ENCODE data around the gene AGBL4. TPM values are rescaled to one million over a fixed set of nuclear protein-coding genes. Genes with fewer than 3 reads are reported as not detected.

The AGBL4 gene
- total and polyA plus RNA-seq, 2 donors, result 0.18 to 0.24 TPM

DNA sequence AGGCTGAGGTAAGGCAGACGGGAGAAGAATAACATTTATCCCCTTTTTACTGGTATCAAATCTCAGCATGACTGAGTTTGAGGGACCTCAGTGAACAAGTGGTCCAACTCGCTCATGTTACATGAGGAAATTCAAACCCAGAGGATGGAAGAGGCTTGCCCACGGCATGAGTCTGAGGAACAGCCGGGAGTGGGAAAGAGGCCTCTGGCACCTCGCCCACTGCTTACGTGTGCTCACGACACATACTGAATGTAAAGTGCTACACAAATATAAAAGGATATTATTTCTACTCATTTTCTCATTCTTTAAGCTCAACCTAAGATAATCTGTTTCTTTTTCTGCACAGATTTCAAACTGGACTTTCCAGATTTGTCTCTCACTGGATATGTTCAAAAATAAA, 1261.8 kb downstream of the AGBL4 start:
- Histone ChIP-seq H3K36me3 (ENCODE audit: control insufficient read depth in 2 of 2, insufficient read depth in 2 of 2, low read length in 1 of 2) (peaks cover 26 to 27% of the 10 kb centered on the region in 2 donors), H3K4me1 (ENCODE audit: control insufficient read depth in 2 of 2, insufficient read depth in 2 of 2, low read length in 2 of 2) (no peaks in the 10 kb centered on the region), H3K27ac (ENCODE audit: low read depth in 1 of 2, low read length in 1 of 2) (no peak overlapping the region), H3K27me3 (ENCODE audit: control insufficient read depth in 2 of 2, insufficient read depth in 1 of 2, low read length in 1 of 2) (no peaks in the 10 kb centered on the region), H3K4me3 (ENCODE audit: low read length in 2 of 2) (no peak overlapping the region), H3K9me3 (ENCODE audit: control insufficient read depth in 2 of 2, insufficient read depth in 1 of 2, low read length in 1 of 2) (no peaks in the 10 kb centered on the region)
- WGBS, result 86% methylated on average over 7 of the region's 7 CpGs
- DNase-seq (ENCODE audit: low read depth in 6 of 9, low spot score in 9 of 9), result no peak

DNA sequence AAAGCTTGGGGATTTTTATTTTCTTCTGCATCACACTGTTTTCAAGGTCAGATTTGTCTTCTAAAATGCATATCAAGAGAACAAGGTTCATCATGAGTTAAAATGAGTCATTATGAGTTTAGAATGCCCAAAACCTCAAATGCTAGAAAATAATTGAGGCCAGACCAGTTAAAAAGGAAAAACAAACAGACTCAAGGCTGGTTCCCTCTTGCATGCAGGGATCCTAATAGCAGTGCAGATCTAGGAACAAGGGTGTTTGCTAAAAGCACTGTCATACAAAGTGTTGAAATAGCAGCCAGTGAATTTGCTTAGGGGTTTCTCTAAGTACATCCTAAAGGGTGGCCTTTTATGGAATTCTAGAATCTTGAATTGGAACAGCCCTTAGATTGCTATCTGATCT, 1262.3 kb downstream of the AGBL4 start:
- Histone ChIP-seq H3K27ac (ENCODE audit: low read depth in 1 of 2, low read length in 1 of 2) (no peak overlapping the region), H3K4me1 (ENCODE audit: control insufficient read depth in 2 of 2, insufficient read depth in 2 of 2, low read length in 2 of 2) (no peaks in the 10 kb centered on the region), H3K36me3 (ENCODE audit: control insufficient read depth in 2 of 2, insufficient read depth in 2 of 2, low read length in 1 of 2) (peaks cover 28 to 33% of the 10 kb centered on the region in 2 donors), H3K4me3 (ENCODE audit: low read length in 2 of 2) (no peak overlapping the region), H3K9me3 (ENCODE audit: control insufficient read depth in 2 of 2, insufficient read depth in 1 of 2, low read length in 1 of 2) (no peaks in the 10 kb centered on the region), H3K27me3 (ENCODE audit: control insufficient read depth in 2 of 2, insufficient read depth in 1 of 2, low read length in 1 of 2) (no peaks in the 10 kb centered on the region)
- DNase-seq (ENCODE audit: low read depth in 6 of 9, low spot score in 9 of 9), result no peak

DNA sequence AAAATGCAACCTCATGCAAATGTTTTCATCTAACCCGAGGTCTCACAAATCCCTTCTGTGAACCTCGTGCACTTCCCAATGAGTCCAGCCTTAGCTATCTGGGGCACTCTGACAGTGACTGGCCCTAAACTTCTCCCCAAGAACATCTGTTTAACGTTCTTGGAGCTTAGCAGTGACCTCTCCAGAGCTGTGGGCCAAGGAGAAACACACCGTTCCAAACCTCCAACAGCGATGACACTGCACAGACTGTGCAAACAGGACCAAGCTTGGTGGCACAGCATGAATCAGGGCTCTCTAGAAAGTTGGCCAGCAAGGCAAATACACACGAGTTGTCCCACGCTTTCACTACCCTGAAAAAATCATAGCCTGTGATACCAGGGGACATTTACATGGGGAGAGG, 1262.9 kb downstream of the AGBL4 start:
- no peak for DNase-seq (ENCODE audit: low read depth in 6 of 9, low spot score in 9 of 9)
- H3K4me1 ChIP-seq (ENCODE audit: control insufficient read depth in 2 of 2, insufficient read depth in 2 of 2, low read length in 2 of 2), result no peaks in the 10 kb centered on the region
- H3K9me3 ChIP-seq (ENCODE audit: control insufficient read depth in 2 of 2, insufficient read depth in 1 of 2, low read length in 1 of 2), result no peaks in the 10 kb centered on the region
- H3K27ac ChIP-seq (ENCODE audit: low read depth in 1 of 2, low read length in 1 of 2), result no peak overlapping the region
- H3K4me3 ChIP-seq (ENCODE audit: low read length in 2 of 2), result no peak overlapping the region
- H3K27me3 ChIP-seq (ENCODE audit: control insufficient read depth in 2 of 2, insufficient read depth in 1 of 2, low read length in 1 of 2), result no peaks in the 10 kb centered on the region
- 95% methylated on average over 7 of the region's 7 CpGs for WGBS
- peaks cover 25 to 37% of the 10 kb centered on the region in 2 donors for H3K36me3 ChIP-seq (ENCODE audit: control insufficient read depth in 2 of 2, insufficient read depth in 2 of 2, low read length in 1 of 2)

DNA sequence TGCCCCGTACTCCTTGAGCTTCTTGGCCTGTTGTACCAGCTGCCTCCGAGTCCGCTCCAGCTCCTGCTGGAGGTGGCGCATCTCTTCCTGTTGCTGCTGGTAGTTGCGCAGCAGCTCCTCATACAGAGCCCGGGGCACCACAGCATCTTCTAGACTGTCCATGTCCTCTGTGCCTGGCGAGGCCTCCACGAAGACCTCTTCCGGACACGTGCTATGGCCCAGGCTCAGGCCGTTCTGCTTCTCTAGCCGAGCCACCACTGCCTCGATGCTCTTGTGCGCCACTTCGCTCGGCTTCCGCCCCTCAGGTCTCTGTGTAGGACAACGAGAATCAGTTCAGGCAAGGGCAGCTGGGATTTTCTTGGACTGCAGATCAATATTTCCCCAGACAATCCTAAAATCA, 1264.8 kb downstream of the AGBL4 start:
- Histone ChIP-seq H3K27ac (ENCODE audit: low read depth in 1 of 2, low read length in 1 of 2) (no peak overlapping the region), H3K9me3 (ENCODE audit: control insufficient read depth in 2 of 2, insufficient read depth in 1 of 2, low read length in 1 of 2) (no peaks in the 10 kb centered on the region), H3K4me3 (ENCODE audit: low read length in 2 of 2) (no peak overlapping the region), H3K27me3 (ENCODE audit: control insufficient read depth in 2 of 2, insufficient read depth in 1 of 2, low read length in 1 of 2) (no peaks in the 10 kb centered on the region), H3K4me1 (ENCODE audit: control insufficient read depth in 2 of 2, insufficient read depth in 2 of 2, low read length in 2 of 2) (no peaks in the 10 kb centered on the region), H3K36me3 (ENCODE audit: control insufficient read depth in 2 of 2, insufficient read depth in 2 of 2, low read length in 1 of 2) (peaks cover 29 to 52% of the 10 kb centered on the region in 2 donors)
- WGBS, result 99% methylated on average over 18 of the region's 18 CpGs
- DNase-seq (ENCODE audit: low read depth in 6 of 9, low spot score in 9 of 9), result no peak

DNA sequence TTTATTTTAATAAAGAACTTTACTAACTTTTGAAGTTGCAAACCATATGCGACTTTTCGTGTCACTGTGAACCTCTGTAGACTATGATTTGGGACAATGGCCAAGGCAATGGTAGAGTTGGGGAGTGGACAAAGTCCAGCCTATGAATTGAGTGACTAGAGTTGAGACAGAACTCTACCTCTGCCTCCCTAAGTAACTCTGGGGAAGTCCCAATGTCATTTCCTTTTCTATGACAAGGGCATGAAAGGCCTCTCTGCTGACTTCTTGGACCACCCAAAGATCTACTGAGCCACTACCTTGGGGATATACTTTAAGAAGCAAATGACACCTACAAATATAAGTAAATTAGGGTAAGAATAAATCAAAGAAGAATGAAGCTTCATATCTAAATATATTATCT, 1266.4 kb downstream of the AGBL4 start:
- Histone ChIP-seq H3K9me3 (ENCODE audit: control insufficient read depth in 2 of 2, insufficient read depth in 1 of 2, low read length in 1 of 2) (no peaks in the 10 kb centered on the region), H3K36me3 (ENCODE audit: control insufficient read depth in 2 of 2, insufficient read depth in 2 of 2, low read length in 1 of 2) (peaks cover 32 to 56% of the 10 kb centered on the region in 2 donors), H3K4me3 (ENCODE audit: low read length in 2 of 2) (no peak overlapping the region), H3K4me1 (ENCODE audit: control insufficient read depth in 2 of 2, insufficient read depth in 2 of 2, low read length in 2 of 2) (no peaks in the 10 kb centered on the region), H3K27ac (ENCODE audit: low read depth in 1 of 2, low read length in 1 of 2) (no peak overlapping the region), H3K27me3 (ENCODE audit: control insufficient read depth in 2 of 2, insufficient read depth in 1 of 2, low read length in 1 of 2) (no peaks in the 10 kb centered on the region)
- no peak for DNase-seq (ENCODE audit: low read depth in 6 of 9, low spot score in 9 of 9)
- 97% methylated on average over 2 of the region's 2 CpGs for WGBS

DNA sequence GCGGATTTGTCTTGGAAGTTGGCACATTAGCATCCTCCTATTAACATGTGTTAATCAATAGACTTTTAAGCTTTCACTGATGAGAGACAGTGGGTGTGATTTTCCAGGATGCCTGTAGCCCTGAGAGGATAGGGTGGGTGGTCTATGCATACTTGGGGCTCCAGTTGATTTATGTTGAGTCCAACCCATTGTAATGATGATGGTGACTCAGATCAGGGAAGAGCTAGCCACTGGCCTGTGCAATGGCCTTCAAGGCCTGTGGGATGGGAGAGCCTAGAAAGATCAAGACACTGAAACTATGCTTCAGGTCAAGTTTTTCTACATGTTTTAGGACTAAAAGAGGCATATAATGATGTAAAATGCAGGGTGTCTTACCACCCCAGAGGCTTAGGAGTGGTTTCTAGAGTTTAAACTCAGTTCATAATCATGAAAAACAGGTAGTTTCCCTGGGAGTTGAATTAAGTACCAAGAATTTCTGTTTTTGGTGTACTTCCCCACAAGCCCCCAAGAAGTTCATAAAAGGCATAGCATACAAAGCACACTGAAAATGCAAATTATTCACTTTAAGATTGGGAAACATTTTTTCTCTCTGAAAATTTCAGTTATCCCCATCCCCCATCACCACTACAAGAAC, 1267.0 kb downstream of the AGBL4 start:
- Histone ChIP-seq H3K4me1 (ENCODE audit: control insufficient read depth in 2 of 2, insufficient read depth in 2 of 2, low read length in 2 of 2) (no peaks in the 10 kb centered on the region), H3K36me3 (ENCODE audit: control insufficient read depth in 2 of 2, insufficient read depth in 2 of 2, low read length in 1 of 2) (peaks cover 32 to 56% of the 10 kb centered on the region in 2 donors), H3K9me3 (ENCODE audit: control insufficient read depth in 2 of 2, insufficient read depth in 1 of 2, low read length in 1 of 2) (no peaks in the 10 kb centered on the region), H3K27ac (ENCODE audit: low read depth in 1 of 2, low read length in 1 of 2) (no peak overlapping the region), H3K27me3 (ENCODE audit: control insufficient read depth in 2 of 2, insufficient read depth in 1 of 2, low read length in 1 of 2) (no peaks in the 10 kb centered on the region), H3K4me3 (ENCODE audit: low read length in 2 of 2) (no peak overlapping the region)
- WGBS, result 100% methylated on average over 1 of the region's 1 CpG
- DNase-seq (ENCODE audit: low read depth in 6 of 9, low spot score in 9 of 9), result no peak

DNA sequence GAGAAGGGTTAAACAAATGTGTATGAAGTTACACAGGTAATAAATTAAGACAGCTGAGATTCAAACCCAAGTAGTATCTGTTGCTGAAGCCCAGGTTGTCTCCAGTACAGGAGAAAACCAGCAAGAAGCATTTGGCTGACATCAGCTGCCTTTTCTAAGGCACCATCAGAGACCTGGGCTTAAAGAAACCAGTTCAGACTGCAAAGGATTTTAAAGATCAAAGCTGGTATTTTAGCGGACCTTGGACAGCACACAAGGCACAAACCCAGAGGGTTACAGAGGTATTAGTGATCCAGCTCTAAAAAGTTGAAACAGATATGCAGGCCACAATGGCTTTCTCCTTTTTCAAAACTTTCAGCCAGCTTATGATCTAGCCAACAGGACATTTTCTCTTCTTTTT, 1270.5 kb downstream of the AGBL4 start:
- DNase-seq (ENCODE audit: low read depth in 6 of 9, low spot score in 9 of 9), result no peak
- Histone ChIP-seq H3K27ac (ENCODE audit: low read depth in 1 of 2, low read length in 1 of 2) (no peak overlapping the region), H3K9me3 (ENCODE audit: control insufficient read depth in 2 of 2, insufficient read depth in 1 of 2, low read length in 1 of 2) (no peaks in the 10 kb centered on the region), H3K4me3 (ENCODE audit: low read length in 2 of 2) (no peak overlapping the region), H3K36me3 (ENCODE audit: control insufficient read depth in 2 of 2, insufficient read depth in 2 of 2, low read length in 1 of 2) (peaks cover 25 to 47% of the 10 kb centered on the region in 2 donors), H3K27me3 (ENCODE audit: control insufficient read depth in 2 of 2, insufficient read depth in 1 of 2, low read length in 1 of 2) (no peaks in the 10 kb centered on the region), H3K4me1 (ENCODE audit: control insufficient read depth in 2 of 2, insufficient read depth in 2 of 2, low read length in 2 of 2) (no peaks in the 10 kb centered on the region)
- WGBS, result 94% methylated on average over 1 of the region's 1 CpG

DNA sequence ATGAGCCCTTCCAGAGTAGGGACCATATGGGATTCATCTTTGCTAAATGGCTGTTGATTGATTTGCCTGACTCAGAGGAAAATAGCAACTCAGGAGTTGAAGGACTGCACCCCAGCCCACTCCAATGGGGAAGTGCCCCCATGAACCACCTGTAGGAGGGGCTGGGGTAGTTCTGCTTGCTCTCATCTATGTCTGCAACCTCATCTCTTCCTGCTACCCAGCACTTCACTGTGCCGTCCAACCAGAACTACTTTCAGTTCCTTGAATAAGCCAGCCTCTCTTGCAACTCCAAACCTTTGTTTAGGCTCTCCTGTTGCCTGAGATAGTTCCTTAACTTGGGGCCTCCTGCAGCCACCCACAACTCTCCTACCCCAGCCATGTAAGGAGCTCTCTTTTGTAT, 1273.6 kb downstream of the AGBL4 start:
- 79% methylated on average over 1 of the region's 1 CpG for WGBS
- Histone ChIP-seq H3K27me3 (ENCODE audit: control insufficient read depth in 2 of 2, insufficient read depth in 1 of 2, low read length in 1 of 2) (no peaks in the 10 kb centered on the region), H3K36me3 (ENCODE audit: control insufficient read depth in 2 of 2, insufficient read depth in 2 of 2, low read length in 1 of 2) (peaks cover 21 to 25% of the 10 kb centered on the region in 2 donors), H3K4me1 (ENCODE audit: control insufficient read depth in 2 of 2, insufficient read depth in 2 of 2, low read length in 2 of 2) (no peaks in the 10 kb centered on the region), H3K9me3 (ENCODE audit: control insufficient read depth in 2 of 2, insufficient read depth in 1 of 2, low read length in 1 of 2) (no peaks in the 10 kb centered on the region), H3K4me3 (ENCODE audit: low read length in 2 of 2) (no peak overlapping the region), H3K27ac (ENCODE audit: low read depth in 1 of 2, low read length in 1 of 2) (no peak overlapping the region)
- peak in 1 of 9 donors; percentile 2 for DNase-seq (ENCODE audit: low read depth in 6 of 9, low spot score in 9 of 9)

DNA sequence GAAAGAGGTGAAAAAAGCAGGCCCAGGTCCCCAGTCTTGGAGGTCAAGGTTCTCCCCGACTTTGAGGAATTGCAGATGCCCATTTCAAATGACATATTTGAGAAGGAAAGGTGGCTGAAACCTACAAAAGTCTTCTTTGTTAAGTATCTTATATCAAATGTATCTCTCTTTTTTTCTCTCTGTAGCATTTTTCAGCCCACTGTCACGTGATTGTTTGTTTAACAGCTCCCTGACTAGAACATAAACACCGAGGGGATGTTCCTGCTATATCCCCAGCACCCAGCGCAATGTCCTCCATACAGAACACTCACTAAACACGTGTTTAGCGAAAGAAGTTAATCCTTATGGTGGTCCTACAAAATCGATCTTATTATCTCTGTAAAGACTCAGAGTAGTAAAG, 1274.7 kb downstream of the AGBL4 start:
- peaks cover 0 to 2% of the 10 kb centered on the region in 2 donors for H3K4me1 ChIP-seq (ENCODE audit: control insufficient read depth in 2 of 2, insufficient read depth in 2 of 2, low read length in 2 of 2)
- no peak overlapping the region for H3K4me3 ChIP-seq (ENCODE audit: low read length in 2 of 2)
- peaks cover 17 to 32% of the 10 kb centered on the region in 2 donors for H3K36me3 ChIP-seq (ENCODE audit: control insufficient read depth in 2 of 2, insufficient read depth in 2 of 2, low read length in 1 of 2)
- H3K27ac ChIP-seq (ENCODE audit: low read depth in 1 of 2, low read length in 1 of 2), result no peak overlapping the region
- no peaks in the 10 kb centered on the region for H3K9me3 ChIP-seq (ENCODE audit: control insufficient read depth in 2 of 2, insufficient read depth in 1 of 2, low read length in 1 of 2)
- no peaks in the 10 kb centered on the region for H3K27me3 ChIP-seq (ENCODE audit: control insufficient read depth in 2 of 2, insufficient read depth in 1 of 2, low read length in 1 of 2)
- no peak for DNase-seq (ENCODE audit: low read depth in 6 of 9, low spot score in 9 of 9)
- WGBS, result 95% methylated on average over 7 of the region's 7 CpGs
